Vagina (tissue), 2 donors: ENCODE results near the gene XIST. TPM values are rescaled to one million over a fixed set of nuclear protein-coding genes. Genes with fewer than 3 reads are reported as not detected.
"Not testable (repeated sequence)": the region's sequence is repeated elsewhere in the genome, so short reads cannot be mapped to it uniquely, and the experiment has no call there.

Source experiments
- DNase-seq, 2 donors: peaks; one replicate each; pipeline ENCODE4 v3.0.0-alpha.2; 2017; ENCODE audit errors: extremely low spot score in 2 of 2
- H3K27ac ChIP-seq: fragments of 200-600 bp; sonication (generic); one replicate; pipeline ENCODE4 v1.5.1; 2019
- H3K27me3 ChIP-seq: fragments of 200-600 bp; sonication (generic); one replicate; pipeline ENCODE4 v1.5.1; 2019
- H3K36me3 ChIP-seq, 2 donors: fragments of 200-600 bp; sonication (generic); one replicate each; pipeline ENCODE4 v1.5.1; 2017 to 2019
- H3K4me1 ChIP-seq: fragments of 200-600 bp; sonication (generic); one replicate; pipeline ENCODE4 v1.5.1; 2019
- H3K4me3 ChIP-seq, 2 donors: fragments of 200-600 bp; sonication (generic); 1 replicate in 1 of 2; 2 replicates in 1 of 2; pipeline ENCODE4 v1.5.1; 2016 to 2019
- H3K9me3 ChIP-seq: fragments of 200-600 bp; sonication (generic); one replicate; pipeline ENCODE4 v1.5.1; 2019
- POLR2A ChIP-seq, 2 donors: fragments of 450-650 bp; IDR thresholded peaks; one replicate each; pipeline ENCODE4 v1.6.1; 2017; ENCODE audit warnings: antibody characterized with exemption in 2 of 2, mild to moderate bottlenecking in 2 of 2, moderate library complexity in 2 of 2
- POLR2AphosphoS5 ChIP-seq, 2 donors: sonication (generic); formaldehyde crosslinking; IDR thresholded peaks; one replicate each; pipeline ENCODE4 v1.9.0; 2017; ENCODE audit warnings: antibody characterized with exemption in 2 of 2, mild to moderate bottlenecking in 2 of 2, low read depth in 1 of 2; ENCODE audit not compliant: insufficient read depth in 1 of 2
- intact Hi-C: fragments of 100-400 bp; cut with DNase I; formaldehyde crosslinking; loops from one replicate; pipeline ENCODE4 v1.15.1; 2023
- total RNA-seq: library from RNA; depleted of rRNA; stranded (reverse); fragments of >200 nt; gene quantifications from one replicate; pipeline ENCODE4 v1.2.3, GENCODE V29; 2016
- TF ChIP-seq, protein P1 (sequence below), 3 experiments: fragments of 450-650 bp in 2 of 3; fragments of 200-600 bp in 1 of 3; sonication (generic) in 1 of 3; IDR thresholded peaks; one replicate each; pipeline ENCODE4 v1.5.1; 2017 to 2019; ENCODE audit warnings: antibody characterized with exemption in 3 of 3, mild to moderate bottlenecking in 2 of 3, moderate library complexity in 2 of 3

The XIST gene
- total RNA-seq: 328 TPM

- no peaks in the 10 kb centered on the region for H3K27me3 ChIP-seq
- no peaks in the 10 kb centered on the region for H3K9me3 ChIP-seq
- H3K36me3 ChIP-seq: no peaks in the 10 kb centered on the region
- no peak for DNase-seq
- H3K4me3 ChIP-seq: peak within 1 kb of the TSS; percentile 53 to 68
- intact Hi-C loops: loop anchor here (10.0 kb wide), 2 partner anchors 282 to 492 kb away; no protein-coding TSS in a partner anchor
- H3K4me1 ChIP-seq: peaks cover 15% of the 10 kb centered on the region
- peak within 1 kb of the TSS; percentile 80 for H3K27ac ChIP-seq
- TF ChIP-seq, protein P1, sequence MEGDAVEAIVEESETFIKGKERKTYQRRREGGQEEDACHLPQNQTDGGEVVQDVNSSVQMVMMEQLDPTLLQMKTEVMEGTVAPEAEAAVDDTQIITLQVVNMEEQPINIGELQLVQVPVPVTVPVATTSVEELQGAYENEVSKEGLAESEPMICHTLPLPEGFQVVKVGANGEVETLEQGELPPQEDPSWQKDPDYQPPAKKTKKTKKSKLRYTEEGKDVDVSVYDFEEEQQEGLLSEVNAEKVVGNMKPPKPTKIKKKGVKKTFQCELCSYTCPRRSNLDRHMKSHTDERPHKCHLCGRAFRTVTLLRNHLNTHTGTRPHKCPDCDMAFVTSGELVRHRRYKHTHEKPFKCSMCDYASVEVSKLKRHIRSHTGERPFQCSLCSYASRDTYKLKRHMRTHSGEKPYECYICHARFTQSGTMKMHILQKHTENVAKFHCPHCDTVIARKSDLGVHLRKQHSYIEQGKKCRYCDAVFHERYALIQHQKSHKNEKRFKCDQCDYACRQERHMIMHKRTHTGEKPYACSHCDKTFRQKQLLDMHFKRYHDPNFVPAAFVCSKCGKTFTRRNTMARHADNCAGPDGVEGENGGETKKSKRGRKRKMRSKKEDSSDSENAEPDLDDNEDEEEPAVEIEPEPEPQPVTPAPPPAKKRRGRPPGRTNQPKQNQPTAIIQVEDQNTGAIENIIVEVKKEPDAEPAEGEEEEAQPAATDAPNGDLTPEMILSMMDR (IDR thresholded peaks at IDR 0.05): no peak
- TF ChIP-seq POLR2A (IDR thresholded peaks at IDR 0.05) (peak in 1 of 2 donors; percentile 48), POLR2AphosphoS5 (IDR thresholded peaks at IDR 0.05; ENCODE audit: insufficient read depth in 1 of 2, low read depth in 1 of 2) (peak in 1 of 2 donors; percentile 78)
Measured at GRCh38 chrX:73852467-73852866, at the start of gene XIST. TSS of gene XIST (minus strand) at chrX:73852714.

GRCh38 chrX:73898315-73898714 lies 45.8 kb upstream of the XIST start:
- H3K9me3 ChIP-seq, H3K4me1 ChIP-seq, H3K27me3 ChIP-seq, H3K27ac ChIP-seq, DNase-seq, H3K4me3 ChIP-seq, intact Hi-C loops, H3K36me3 ChIP-seq: not testable (repeated sequence)

DNA sequence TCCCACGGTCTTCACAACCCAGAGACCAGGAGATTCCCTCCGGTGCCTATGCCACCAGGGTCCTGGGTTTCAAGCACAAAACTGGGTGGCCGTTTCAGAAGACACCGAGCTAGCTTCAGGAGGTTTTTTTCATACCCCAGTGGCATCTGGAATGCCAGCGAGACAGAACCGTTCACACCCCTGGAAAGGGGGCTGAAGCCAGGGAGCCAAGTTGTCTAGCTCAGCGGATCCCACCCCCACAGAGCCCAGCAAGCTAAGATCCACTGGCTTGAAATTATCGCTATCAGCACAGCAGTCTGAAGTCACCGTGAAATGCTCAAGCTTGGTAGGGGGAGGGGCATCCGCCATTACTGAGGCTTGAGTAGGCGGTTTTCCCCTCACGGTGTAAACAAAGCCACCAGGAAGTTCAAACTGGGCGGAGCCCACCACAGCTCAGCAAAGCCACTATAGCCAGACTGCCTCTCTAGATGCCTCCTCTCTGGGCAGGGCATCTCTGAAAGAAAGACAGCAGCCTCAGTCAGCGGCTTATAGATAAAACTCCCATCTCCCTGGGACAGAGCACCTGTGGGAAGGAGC lies 40.1 kb upstream of the XIST start:
- H3K36me3 ChIP-seq, H3K9me3 ChIP-seq, intact Hi-C loops: not testable (repeated sequence)

DNA sequence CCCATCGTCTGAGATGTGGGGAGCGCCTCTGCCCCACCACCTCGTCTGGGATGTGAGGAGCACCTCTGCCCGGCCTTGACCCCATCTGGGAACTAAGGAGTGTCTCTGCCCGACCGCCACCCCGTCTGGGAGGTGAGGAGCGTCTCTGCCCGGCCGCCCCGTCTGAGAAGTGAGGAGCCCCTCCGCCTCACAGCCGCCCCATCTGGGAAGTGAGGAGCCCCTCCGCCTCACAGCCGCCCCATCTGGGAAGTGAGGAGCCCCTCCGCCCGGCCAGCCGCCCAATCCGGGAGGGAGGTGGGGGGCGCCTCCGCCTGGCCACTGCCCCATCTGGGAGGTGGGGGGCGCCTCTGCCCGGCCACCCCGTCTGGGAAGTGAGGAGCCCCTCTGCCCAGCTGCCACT lies 29.7 kb upstream of the XIST start:
- peaks cover 14% of the 10 kb centered on the region for H3K9me3 ChIP-seq
- H3K4me1 ChIP-seq, H3K36me3 ChIP-seq, DNase-seq, H3K27me3 ChIP-seq, intact Hi-C loops, H3K27ac ChIP-seq, H3K4me3 ChIP-seq: not testable (repeated sequence)

More for the DNA sequence above, 40.1 kb upstream of the XIST start:
- H3K4me1 ChIP-seq, H3K4me3 ChIP-seq, DNase-seq, H3K27me3 ChIP-seq, H3K27ac ChIP-seq: not testable (repeated sequence)

DNA sequence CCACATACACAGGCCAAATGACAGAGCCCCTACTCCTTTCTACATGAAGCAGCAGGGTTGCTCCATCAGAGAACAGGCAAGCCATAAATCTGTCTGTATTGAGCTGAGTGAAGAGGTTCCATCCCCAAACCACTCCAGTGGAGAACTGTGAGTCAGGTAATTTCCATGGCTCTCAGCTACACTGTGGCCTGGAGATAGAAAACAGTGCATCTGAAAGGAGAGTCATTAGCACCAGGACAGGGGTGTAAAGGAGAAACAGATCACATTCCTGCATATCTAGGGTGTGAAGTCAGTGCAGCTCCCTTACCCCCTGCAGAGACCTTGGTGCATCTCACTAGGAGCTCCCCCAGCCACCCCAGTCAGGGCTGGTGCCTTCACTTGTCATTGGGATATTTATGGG lies 25.2 kb upstream of the XIST start:
- Histone ChIP-seq H3K27ac (no peak overlapping the region), H3K4me3 (no peak overlapping the region), H3K4me1 (no peaks in the 10 kb centered on the region), H3K9me3 (peaks cover 14% of the 10 kb centered on the region), H3K27me3 (no peaks in the 10 kb centered on the region), H3K36me3 (no peaks in the 10 kb centered on the region)
- intact Hi-C loops: no loop called here
- DNase-seq: no peak
- TF ChIP-seq POLR2AphosphoS5 (IDR thresholded peaks at IDR 0.05; ENCODE audit: insufficient read depth in 1 of 2, low read depth in 1 of 2) (no peak), POLR2A (IDR thresholded peaks at IDR 0.05) (no peak)
- TF ChIP-seq, protein P1 (IDR thresholded peaks at IDR 0.05): no peak

DNA sequence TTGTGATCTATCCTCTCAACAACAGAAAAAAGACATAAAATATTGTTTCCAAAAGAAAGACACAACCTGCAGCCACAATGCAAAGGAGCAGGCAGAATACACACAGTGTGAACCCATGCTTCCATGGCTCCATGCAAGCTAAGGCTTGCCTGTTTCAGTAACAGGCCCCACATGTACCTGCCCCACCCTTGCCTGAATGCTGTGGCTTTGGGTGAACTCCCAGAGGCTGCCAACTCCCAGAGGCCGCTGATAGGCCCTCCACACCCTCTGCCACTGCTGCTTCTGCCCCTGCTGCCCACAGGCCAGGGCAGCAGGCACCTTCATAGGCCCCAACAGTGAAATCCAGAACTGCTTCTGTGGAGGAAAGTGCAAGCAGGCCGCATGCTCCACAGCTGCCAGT lies 24.4 kb upstream of the XIST start:
- TF ChIP-seq POLR2AphosphoS5 (IDR thresholded peaks at IDR 0.05; ENCODE audit: insufficient read depth in 1 of 2, low read depth in 1 of 2) (peak in 1 of 2 donors; percentile 29), POLR2A (IDR thresholded peaks at IDR 0.05) (no peak)
- TF ChIP-seq, protein P1 (IDR thresholded peaks at IDR 0.05): no peak

More for the DNA sequence above, 24.4 kb upstream of the XIST start:
- Histone ChIP-seq H3K27me3 (no peaks in the 10 kb centered on the region), H3K9me3 (peaks cover 14% of the 10 kb centered on the region), H3K36me3 (no peaks in the 10 kb centered on the region), H3K27ac (no peak overlapping the region), H3K4me3 (no peak overlapping the region), H3K4me1 (no peaks in the 10 kb centered on the region)
- no peak for DNase-seq
- intact Hi-C loops: no loop called here
